Stimulated activated naive CD4-positive, alpha-beta T cell treated with Interleukin-2 at 50 U/mL for 16 hours (primary cell): ENCODE data around the gene SEC24C.
"Not testable (repeated sequence)": the region's sequence is repeated elsewhere in the genome, so short reads cannot be mapped to it uniquely, and the experiment has no call there.

Experiments
- DNase-seq: peaks from one replicate; lab custom pipeline; 2025; lab: John Stamatoyannopoulos, UW

The SEC24C gene

GRCh38 chr10:73793456-73793855 lies 49.3 kb downstream of the SEC24C start:
- DNase-seq: no peak

- DNase-seq: not testable (repeated sequence)
Observed at GRCh38 chr10:73795491-73795890, 51.3 kb downstream of the SEC24C start.

GRCh38 chr10:73796035-73796434 lies 51.9 kb downstream of the SEC24C start:
- not testable (repeated sequence) for DNase-seq

GRCh38 chr10:73796766-73797165 lies 52.6 kb downstream of the SEC24C start:
- DNase-seq: no peak

- no peak for DNase-seq
Observed at GRCh38 chr10:73797324-73798025, 53.3 kb downstream of the SEC24C start.

- DNase-seq: no peak
Observed at GRCh38 chr10:73798087-73798486, 53.9 kb downstream of the SEC24C start.

- DNase-seq: no peak
Observed at GRCh38 chr10:73798927-73799560, 54.9 kb downstream of the SEC24C start.

- no peak for DNase-seq
Observed at GRCh38 chr10:73799899-73800559, 55.9 kb downstream of the SEC24C start.

GRCh38 chr10:73800560-73801252 lies 56.5 kb downstream of the SEC24C start:
- no peak for DNase-seq

GRCh38 chr10:73801253-73801590 lies 57.0 kb downstream of the SEC24C start:
- DNase-seq: no peak

- no peak for DNase-seq
Observed at GRCh38 chr10:73802276-73802991, 58.3 kb downstream of the SEC24C start.

GRCh38 chr10:73803680-73804286 lies 59.6 kb downstream of the SEC24C start:
- DNase-seq: no peak

GRCh38 chr10:73806176-73806950 lies 62.2 kb downstream of the SEC24C start:
- no peak for DNase-seq

- DNase-seq: no peak
Observed at GRCh38 chr10:73807471-73807870, 63.3 kb downstream of the SEC24C start.

- DNase-seq: no peak
Observed at GRCh38 chr10:73808021-73808815, 64.0 kb downstream of the SEC24C start.

- DNase-seq: no peak
Observed at GRCh38 chr10:73809061-73809818, 65.1 kb downstream of the SEC24C start.

- DNase-seq: no peak
Observed at GRCh38 chr10:73810358-73810734, 66.2 kb downstream of the SEC24C start.

GRCh38 chr10:73810735-73811465 lies 66.7 kb downstream of the SEC24C start:
- DNase-seq: peak; percentile 52

- no peak for DNase-seq
Observed at GRCh38 chr10:73812657-73813056, 68.5 kb downstream of the SEC24C start.
